ENCODE results near the gene DENND2A.
"Not testable (repeated sequence)": the region's sequence is repeated elsewhere in the genome, so short reads cannot be mapped to it uniquely, and the experiment has no call there.

DENND2A gene

GRCh38 chr7:140497807-140498206, 142.8 kb downstream of the DENND2A start:
- H3K4me3 ChIP-seq (ENCODE audit: low read length in 2 of 2); H3K9me3 ChIP-seq (ENCODE audit: control insufficient read depth in 2 of 2, low read length in 2 of 2); H3K27ac ChIP-seq (ENCODE audit: low read length); H3K36me3 ChIP-seq (ENCODE audit: control insufficient read depth in 2 of 2, insufficient read depth in 2 of 2, low read length in 2 of 2); H3K4me1 ChIP-seq (ENCODE audit: control insufficient read depth, insufficient read depth, low read length); H3K9ac ChIP-seq (ENCODE audit: low read length in 2 of 2); H3K27me3 ChIP-seq (ENCODE audit: control insufficient read depth in 1 of 2, insufficient read depth in 2 of 2, low read length in 2 of 2): not testable (repeated sequence)

GRCh38 chr7:140497241-140497769, 143.3 kb downstream of the DENND2A start:
- no peaks in the 10 kb centered on the region for H3K36me3 ChIP-seq (ENCODE audit: control insufficient read depth in 2 of 2, insufficient read depth in 2 of 2, low read length in 2 of 2)
- no peak overlapping the region for H3K27ac ChIP-seq (ENCODE audit: low read length)
- H3K9me3 ChIP-seq (ENCODE audit: control insufficient read depth in 2 of 2, low read length in 2 of 2): no peaks in the 10 kb centered on the region
- no peaks in the 10 kb centered on the region for H3K27me3 ChIP-seq (ENCODE audit: control insufficient read depth in 1 of 2, insufficient read depth in 2 of 2, low read length in 2 of 2)
- no peaks in the 10 kb centered on the region for H3K4me1 ChIP-seq (ENCODE audit: control insufficient read depth, insufficient read depth, low read length)
- no peak overlapping the region for H3K4me3 ChIP-seq (ENCODE audit: low read length in 2 of 2)
- no peak overlapping the region for H3K9ac ChIP-seq (ENCODE audit: low read length in 2 of 2)

- H3K9me3 ChIP-seq (ENCODE audit: control insufficient read depth in 2 of 2, low read length in 2 of 2): no peaks in the 10 kb centered on the region
- H3K36me3 ChIP-seq (ENCODE audit: control insufficient read depth in 2 of 2, insufficient read depth in 2 of 2, low read length in 2 of 2): no peaks in the 10 kb centered on the region
- no peak overlapping the region for H3K4me3 ChIP-seq (ENCODE audit: low read length in 2 of 2)
- H3K27ac ChIP-seq (ENCODE audit: low read length): no peak overlapping the region
- H3K4me1 ChIP-seq (ENCODE audit: control insufficient read depth, insufficient read depth, low read length): no peaks in the 10 kb centered on the region
- H3K27me3 ChIP-seq (ENCODE audit: control insufficient read depth in 1 of 2, insufficient read depth in 2 of 2, low read length in 2 of 2): no peaks in the 10 kb centered on the region
- H3K9ac ChIP-seq (ENCODE audit: low read length in 2 of 2): no peak overlapping the region
Measured at GRCh38 chr7:140495514-140496097, 145.0 kb downstream of the DENND2A start.

- Histone ChIP-seq H3K9ac (ENCODE audit: low read length in 2 of 2) (no peak overlapping the region), H3K4me1 (ENCODE audit: control insufficient read depth, insufficient read depth, low read length) (no peaks in the 10 kb centered on the region), H3K4me3 (ENCODE audit: low read length in 2 of 2) (no peak overlapping the region), H3K27ac (ENCODE audit: low read length) (no peak overlapping the region), H3K9me3 (ENCODE audit: control insufficient read depth in 2 of 2, low read length in 2 of 2) (no peaks in the 10 kb centered on the region), H3K36me3 (ENCODE audit: control insufficient read depth in 2 of 2, insufficient read depth in 2 of 2, low read length in 2 of 2) (no peaks in the 10 kb centered on the region), H3K27me3 (ENCODE audit: control insufficient read depth in 1 of 2, insufficient read depth in 2 of 2, low read length in 2 of 2) (no peaks in the 10 kb centered on the region)
Measured at GRCh38 chr7:140494867-140495266, 145.7 kb downstream of the DENND2A start.

GRCh38 chr7:140489026-140489359, 151.6 kb downstream of the DENND2A start:
- no peak overlapping the region for H3K27ac ChIP-seq (ENCODE audit: low read length)
- no peaks in the 10 kb centered on the region for H3K27me3 ChIP-seq (ENCODE audit: control insufficient read depth in 1 of 2, insufficient read depth in 2 of 2, low read length in 2 of 2)
- no peaks in the 10 kb centered on the region for H3K9me3 ChIP-seq (ENCODE audit: control insufficient read depth in 2 of 2, low read length in 2 of 2)
- no peak overlapping the region for H3K9ac ChIP-seq (ENCODE audit: low read length in 2 of 2)
- no peaks in the 10 kb centered on the region for H3K36me3 ChIP-seq (ENCODE audit: control insufficient read depth in 2 of 2, insufficient read depth in 2 of 2, low read length in 2 of 2)
- no peaks in the 10 kb centered on the region for H3K4me1 ChIP-seq (ENCODE audit: control insufficient read depth, insufficient read depth, low read length)
- H3K4me3 ChIP-seq (ENCODE audit: low read length in 2 of 2): no peak overlapping the region

- Histone ChIP-seq H3K9ac (ENCODE audit: low read length in 2 of 2) (no peak overlapping the region), H3K27me3 (ENCODE audit: control insufficient read depth in 1 of 2, insufficient read depth in 2 of 2, low read length in 2 of 2) (no peaks in the 10 kb centered on the region), H3K4me3 (ENCODE audit: low read length in 2 of 2) (no peak overlapping the region), H3K27ac (ENCODE audit: low read length) (no peak overlapping the region), H3K36me3 (ENCODE audit: control insufficient read depth in 2 of 2, insufficient read depth in 2 of 2, low read length in 2 of 2) (no peaks in the 10 kb centered on the region), H3K9me3 (ENCODE audit: control insufficient read depth in 2 of 2, low read length in 2 of 2) (no peaks in the 10 kb centered on the region), H3K4me1 (ENCODE audit: control insufficient read depth, insufficient read depth, low read length) (no peaks in the 10 kb centered on the region)
Measured at GRCh38 chr7:140485500-140486265, 154.9 kb downstream of the DENND2A start.

- Histone ChIP-seq H3K36me3 (ENCODE audit: control insufficient read depth in 2 of 2, insufficient read depth in 2 of 2, low read length in 2 of 2) (no peaks in the 10 kb centered on the region), H3K27ac (ENCODE audit: low read length) (no peak overlapping the region), H3K9me3 (ENCODE audit: control insufficient read depth in 2 of 2, low read length in 2 of 2) (no peaks in the 10 kb centered on the region), H3K4me1 (ENCODE audit: control insufficient read depth, insufficient read depth, low read length) (no peaks in the 10 kb centered on the region), H3K9ac (ENCODE audit: low read length in 2 of 2) (no peak overlapping the region), H3K4me3 (ENCODE audit: low read length in 2 of 2) (no peak overlapping the region), H3K27me3 (ENCODE audit: control insufficient read depth in 1 of 2, insufficient read depth in 2 of 2, low read length in 2 of 2) (no peaks in the 10 kb centered on the region)
Measured at GRCh38 chr7:140484951-140485499, 155.6 kb downstream of the DENND2A start.

GRCh38 chr7:140484479-140484878, 156.1 kb downstream of the DENND2A start:
- H3K4me1 ChIP-seq (ENCODE audit: control insufficient read depth, insufficient read depth, low read length): no peaks in the 10 kb centered on the region
- H3K9me3 ChIP-seq (ENCODE audit: control insufficient read depth in 2 of 2, low read length in 2 of 2): no peaks in the 10 kb centered on the region
- no peaks in the 10 kb centered on the region for H3K27me3 ChIP-seq (ENCODE audit: control insufficient read depth in 1 of 2, insufficient read depth in 2 of 2, low read length in 2 of 2)
- no peaks in the 10 kb centered on the region for H3K36me3 ChIP-seq (ENCODE audit: control insufficient read depth in 2 of 2, insufficient read depth in 2 of 2, low read length in 2 of 2)
- H3K27ac ChIP-seq (ENCODE audit: low read length): no peak overlapping the region
- H3K9ac ChIP-seq (ENCODE audit: low read length in 2 of 2): no peak overlapping the region
- H3K4me3 ChIP-seq (ENCODE audit: low read length in 2 of 2): no peak overlapping the region

- Histone ChIP-seq H3K27me3 (ENCODE audit: control insufficient read depth in 1 of 2, insufficient read depth in 2 of 2, low read length in 2 of 2) (no peaks in the 10 kb centered on the region), H3K9ac (ENCODE audit: low read length in 2 of 2) (peak overlapping the region; percentile 36 to 79), H3K27ac (ENCODE audit: low read length) (peak overlapping the region; percentile 66), H3K4me3 (ENCODE audit: low read length in 2 of 2) (peak overlapping the region; percentile 85 to 90), H3K36me3 (ENCODE audit: control insufficient read depth in 2 of 2, insufficient read depth in 2 of 2, low read length in 2 of 2) (no peaks in the 10 kb centered on the region), H3K9me3 (ENCODE audit: control insufficient read depth in 2 of 2, low read length in 2 of 2) (no peaks in the 10 kb centered on the region), H3K4me1 (ENCODE audit: control insufficient read depth, insufficient read depth, low read length) (peaks cover 6% of the 10 kb centered on the region)
Measured at GRCh38 chr7:140479739-140480084, 160.9 kb downstream of the DENND2A start.

- peak within 1 kb of the TSS; percentile 66 for H3K27ac ChIP-seq (ENCODE audit: low read length)
- no peaks in the 10 kb centered on the region for H3K36me3 ChIP-seq (ENCODE audit: control insufficient read depth in 2 of 2, insufficient read depth in 2 of 2, low read length in 2 of 2)
- H3K9me3 ChIP-seq (ENCODE audit: control insufficient read depth in 2 of 2, low read length in 2 of 2): no peaks in the 10 kb centered on the region
- peaks cover 6% of the 10 kb centered on the region for H3K4me1 ChIP-seq (ENCODE audit: control insufficient read depth, insufficient read depth, low read length)
- peak within 1 kb of the TSS; percentile 85 to 90 for H3K4me3 ChIP-seq (ENCODE audit: low read length in 2 of 2)
- H3K27me3 ChIP-seq (ENCODE audit: control insufficient read depth in 1 of 2, insufficient read depth in 2 of 2, low read length in 2 of 2): no peaks in the 10 kb centered on the region
- peak within 1 kb of the TSS; percentile 73 to 79 for H3K9ac ChIP-seq (ENCODE audit: low read length in 2 of 2)
Measured at GRCh38 chr7:140479062-140479738, 161.4 kb downstream of the DENND2A start, which contains the start of gene MKRN1. Gene MKRN1 (minus strand): TSS chr7:140479505. CDS start chr7:140479344, 161 bp downstream.
